ENCODE data around the gene GRPR.

The GRPR gene

DNA sequence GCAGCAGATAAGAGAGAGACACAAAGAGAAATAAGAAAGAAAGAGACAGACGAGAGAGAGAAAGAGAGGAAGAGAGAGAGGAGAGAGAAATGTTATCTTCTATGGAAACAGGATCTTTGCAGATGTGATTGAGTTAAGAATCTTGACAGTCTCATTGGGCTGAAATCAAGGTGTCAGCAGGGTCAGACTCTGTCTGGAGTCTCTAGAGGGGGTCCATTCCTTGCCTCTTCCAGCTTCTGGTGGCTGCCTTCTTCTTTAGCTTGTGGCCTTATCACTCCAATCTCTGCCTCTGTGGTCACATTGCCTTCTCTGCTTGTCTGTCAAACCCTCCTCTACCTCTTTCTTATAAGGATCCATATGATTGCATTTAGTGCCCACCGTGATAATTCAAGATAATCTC is 21.8 kb upstream of the GRPR start:
- TF ChIP-seq POLR2AphosphoS5 (IDR thresholded peaks at IDR 0.05; ENCODE audit: low read depth, low read length) (no peak), FOXP2 (optimal IDR thresholded peaks at IDR 0.05; ENCODE audit: borderline replicate concordance, extremely low read depth, extremely low read length, insufficient read depth) (no peak), TAF1 (IDR thresholded peaks at IDR 0.05; ENCODE audit: borderline replicate concordance, insufficient read depth, low read length) (no peak), SIN3A (IDR thresholded peaks at IDR 0.05; ENCODE audit: borderline replicate concordance, insufficient read depth, low read length) (no peak)
- TF ChIP-seq, protein P1, sequence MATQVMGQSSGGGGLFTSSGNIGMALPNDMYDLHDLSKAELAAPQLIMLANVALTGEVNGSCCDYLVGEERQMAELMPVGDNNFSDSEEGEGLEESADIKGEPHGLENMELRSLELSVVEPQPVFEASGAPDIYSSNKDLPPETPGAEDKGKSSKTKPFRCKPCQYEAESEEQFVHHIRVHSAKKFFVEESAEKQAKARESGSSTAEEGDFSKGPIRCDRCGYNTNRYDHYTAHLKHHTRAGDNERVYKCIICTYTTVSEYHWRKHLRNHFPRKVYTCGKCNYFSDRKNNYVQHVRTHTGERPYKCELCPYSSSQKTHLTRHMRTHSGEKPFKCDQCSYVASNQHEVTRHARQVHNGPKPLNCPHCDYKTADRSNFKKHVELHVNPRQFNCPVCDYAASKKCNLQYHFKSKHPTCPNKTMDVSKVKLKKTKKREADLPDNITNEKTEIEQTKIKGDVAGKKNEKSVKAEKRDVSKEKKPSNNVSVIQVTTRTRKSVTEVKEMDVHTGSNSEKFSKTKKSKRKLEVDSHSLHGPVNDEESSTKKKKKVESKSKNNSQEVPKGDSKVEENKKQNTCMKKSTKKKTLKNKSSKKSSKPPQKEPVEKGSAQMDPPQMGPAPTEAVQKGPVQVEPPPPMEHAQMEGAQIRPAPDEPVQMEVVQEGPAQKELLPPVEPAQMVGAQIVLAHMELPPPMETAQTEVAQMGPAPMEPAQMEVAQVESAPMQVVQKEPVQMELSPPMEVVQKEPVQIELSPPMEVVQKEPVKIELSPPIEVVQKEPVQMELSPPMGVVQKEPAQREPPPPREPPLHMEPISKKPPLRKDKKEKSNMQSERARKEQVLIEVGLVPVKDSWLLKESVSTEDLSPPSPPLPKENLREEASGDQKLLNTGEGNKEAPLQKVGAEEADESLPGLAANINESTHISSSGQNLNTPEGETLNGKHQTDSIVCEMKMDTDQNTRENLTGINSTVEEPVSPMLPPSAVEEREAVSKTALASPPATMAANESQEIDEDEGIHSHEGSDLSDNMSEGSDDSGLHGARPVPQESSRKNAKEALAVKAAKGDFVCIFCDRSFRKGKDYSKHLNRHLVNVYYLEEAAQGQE (IDR thresholded peaks at IDR 0.05; ENCODE audit: insufficient read depth in 1 of 2, low read depth in 2 of 2, low read length in 2 of 2) = no peak

DNA sequence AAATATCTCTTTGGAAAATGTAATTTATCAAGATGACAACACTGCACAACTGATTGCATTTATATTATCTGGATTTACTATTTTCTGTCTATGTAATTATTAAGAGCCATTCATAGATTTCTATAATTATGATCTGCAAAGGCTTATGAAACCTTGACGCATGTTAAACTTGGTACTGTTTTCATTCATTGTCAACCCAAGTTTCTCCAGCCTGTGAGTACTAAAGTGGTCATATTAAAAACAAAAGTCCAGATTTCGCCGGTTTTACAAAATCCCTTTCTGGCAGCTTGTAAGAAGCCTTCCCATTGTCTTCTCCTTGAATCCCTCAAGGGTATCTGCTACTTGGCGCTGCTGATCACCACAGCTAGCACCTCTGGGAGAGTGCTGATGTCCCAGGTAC is 19.7 kb upstream of the GRPR start:
- TF ChIP-seq TAF1 (IDR thresholded peaks at IDR 0.05; ENCODE audit: borderline replicate concordance, insufficient read depth, low read length) = no peak
- TF ChIP-seq, protein P1 (IDR thresholded peaks at IDR 0.05; ENCODE audit: insufficient read depth in 1 of 2, low read depth in 2 of 2, low read length in 2 of 2) = no peak
- TF ChIP-seq POLR2AphosphoS5 (IDR thresholded peaks at IDR 0.05; ENCODE audit: low read depth, low read length) = no peak
- no peak for TF ChIP-seq SIN3A (IDR thresholded peaks at IDR 0.05; ENCODE audit: borderline replicate concordance, insufficient read depth, low read length)
- no peak for TF ChIP-seq FOXP2 (optimal IDR thresholded peaks at IDR 0.05; ENCODE audit: borderline replicate concordance, extremely low read depth, extremely low read length, insufficient read depth)

DNA sequence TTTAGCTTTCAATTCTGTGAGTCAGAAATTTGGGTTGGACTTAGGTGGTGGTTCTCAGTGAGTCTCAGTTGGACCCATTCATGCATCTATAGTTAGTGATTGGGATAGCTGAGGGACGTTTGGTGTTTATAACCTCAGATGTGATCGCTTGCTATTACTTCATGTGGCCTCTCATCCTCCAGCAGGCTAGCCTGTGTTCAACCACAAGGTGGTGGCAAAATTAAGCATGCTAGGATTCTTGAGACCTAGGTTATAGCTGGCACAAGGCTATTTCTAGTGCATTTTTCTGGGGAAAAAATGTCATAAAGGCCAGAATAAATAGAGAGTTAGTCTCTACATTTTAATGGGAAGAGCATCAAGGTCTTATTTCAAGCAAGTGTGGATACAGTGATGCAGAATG is 10.9 kb upstream of the GRPR start:
- TF ChIP-seq POLR2AphosphoS5 (IDR thresholded peaks at IDR 0.05; ENCODE audit: low read depth, low read length) = no peak
- TF ChIP-seq, protein P1 (IDR thresholded peaks at IDR 0.05; ENCODE audit: insufficient read depth in 1 of 2, low read depth in 2 of 2, low read length in 2 of 2) = no peak
- no peak for TF ChIP-seq TAF1 (IDR thresholded peaks at IDR 0.05; ENCODE audit: borderline replicate concordance, insufficient read depth, low read length)
- no peak for TF ChIP-seq FOXP2 (optimal IDR thresholded peaks at IDR 0.05; ENCODE audit: borderline replicate concordance, extremely low read depth, extremely low read length, insufficient read depth)
- TF ChIP-seq SIN3A (IDR thresholded peaks at IDR 0.05; ENCODE audit: borderline replicate concordance, insufficient read depth, low read length) = no peak

DNA sequence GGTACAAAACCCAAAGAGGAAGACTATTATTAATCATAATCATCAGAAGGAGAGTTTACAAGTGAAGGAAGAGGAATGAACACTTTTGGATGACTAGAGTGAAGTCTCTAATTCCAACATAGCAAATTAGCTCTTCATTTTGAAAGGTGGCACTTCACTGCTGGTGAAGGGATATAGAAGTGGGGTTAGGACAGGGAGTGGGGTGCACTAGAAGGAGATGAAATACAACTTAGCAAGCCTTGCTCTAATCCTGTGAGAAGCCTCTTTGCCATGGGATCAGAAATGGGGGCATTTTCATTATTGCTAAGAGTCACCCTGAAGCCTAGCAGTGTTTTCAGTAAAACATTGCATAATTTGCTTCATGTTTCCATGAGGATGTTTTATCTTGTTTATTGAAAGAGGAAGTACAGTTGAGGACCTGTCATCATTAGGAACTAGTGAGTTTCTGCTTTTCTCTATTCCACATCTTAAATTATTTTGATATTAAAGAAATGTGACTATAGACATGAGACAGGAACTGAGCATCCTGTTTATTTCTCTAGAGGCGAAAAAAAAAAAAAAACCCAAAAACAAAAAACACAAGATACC is 9.3 kb upstream of the GRPR start:
- TF ChIP-seq FOXP2 (optimal IDR thresholded peaks at IDR 0.05; ENCODE audit: borderline replicate concordance, extremely low read depth, extremely low read length, insufficient read depth) = no peak
- TF ChIP-seq POLR2AphosphoS5 (IDR thresholded peaks at IDR 0.05; ENCODE audit: low read depth, low read length) = no peak
- TF ChIP-seq TAF1 (IDR thresholded peaks at IDR 0.05; ENCODE audit: borderline replicate concordance, insufficient read depth, low read length) = no peak
- TF ChIP-seq SIN3A (IDR thresholded peaks at IDR 0.05; ENCODE audit: borderline replicate concordance, insufficient read depth, low read length) = no peak
- TF ChIP-seq, protein P1 (IDR thresholded peaks at IDR 0.05; ENCODE audit: insufficient read depth in 1 of 2, low read depth in 2 of 2, low read length in 2 of 2) = no peak
